ENCODE measurements around the gene RDH5.

The RDH5 gene

DNA sequence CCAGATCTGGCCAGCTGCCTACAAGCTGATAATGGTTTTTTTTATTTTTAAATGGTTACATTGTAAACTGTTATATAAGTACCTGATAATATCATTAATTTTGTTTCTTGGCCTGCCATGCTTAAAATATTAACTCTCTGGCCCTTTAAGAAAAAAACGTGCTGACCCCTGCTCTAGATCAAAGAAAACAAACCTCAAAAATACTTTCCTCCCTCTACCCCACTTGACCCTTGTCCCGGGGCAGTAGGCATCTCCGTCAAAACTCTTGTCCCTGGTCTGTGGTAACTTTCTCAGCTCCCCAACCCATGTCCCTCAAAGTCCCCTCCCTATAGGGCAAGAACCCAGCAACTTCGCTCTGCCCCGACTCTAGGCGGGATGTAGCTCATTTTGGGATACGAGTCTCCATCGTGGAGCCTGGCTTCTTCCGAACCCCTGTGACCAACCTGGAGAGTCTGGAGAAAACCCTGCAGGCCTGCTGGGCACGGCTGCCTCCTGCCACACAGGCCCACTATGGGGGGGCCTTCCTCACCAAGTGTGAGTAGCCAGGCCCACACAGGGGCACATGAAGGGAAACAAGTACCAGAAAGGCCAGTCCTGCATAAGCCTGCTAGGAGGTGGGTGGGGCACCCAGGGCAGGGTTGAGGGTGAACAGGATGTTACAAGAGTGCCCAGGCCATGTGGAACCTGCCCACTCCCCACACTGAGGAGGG lies 3.5 kb downstream of the RDH5 start:
- ChIA-PET CTCF (interaction anchor here (1.1 to 3.5 kb wide), 3 partner anchors 9 to 42 kb away, joined by 3 to 30 read pairs (median 4); a partner anchor contains a TSS), POLR2A (interaction anchor here (1.4 to 1.5 kb wide), 2 partner anchors 12 kb away, joined by 3 read pairs; no protein-coding TSS in a partner anchor)
- TF ChIP-seq SUZ12 (IDR thresholded peaks at IDR 0.05) (no peak), NFRKB (IDR thresholded peaks at IDR 0.05) (no peak), LEF1 (IDR thresholded peaks at IDR 0.05; ENCODE audit: borderline replicate concordance) (no peak), SP1 (IDR thresholded peaks at IDR 0.05) (no peak), HDGF (IDR thresholded peaks at IDR 0.05; ENCODE audit: borderline replicate concordance) (no peak), CTBP1 (IDR thresholded peaks at IDR 0.05; ENCODE audit: borderline replicate concordance) (no peak), ELF4 (IDR thresholded peaks at IDR 0.05) (no peak), ARNT (IDR thresholded peaks at IDR 0.05) (no peak), ZNF384 (IDR thresholded peaks at IDR 0.05) (no peak), FOXK2 (IDR thresholded peaks at IDR 0.05) (no peak)
- TF ChIP-seq, protein P1, sequence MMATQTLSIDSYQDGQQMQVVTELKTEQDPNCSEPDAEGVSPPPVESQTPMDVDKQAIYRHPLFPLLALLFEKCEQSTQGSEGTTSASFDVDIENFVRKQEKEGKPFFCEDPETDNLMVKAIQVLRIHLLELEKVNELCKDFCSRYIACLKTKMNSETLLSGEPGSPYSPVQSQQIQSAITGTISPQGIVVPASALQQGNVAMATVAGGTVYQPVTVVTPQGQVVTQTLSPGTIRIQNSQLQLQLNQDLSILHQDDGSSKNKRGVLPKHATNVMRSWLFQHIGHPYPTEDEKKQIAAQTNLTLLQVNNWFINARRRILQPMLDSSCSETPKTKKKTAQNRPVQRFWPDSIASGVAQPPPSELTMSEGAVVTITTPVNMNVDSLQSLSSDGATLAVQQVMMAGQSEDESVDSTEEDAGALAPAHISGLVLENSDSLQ (IDR thresholded peaks at IDR 0.05): no peak
- no peak for DNase-seq (ENCODE audit: extremely low spot score)

DNA sequence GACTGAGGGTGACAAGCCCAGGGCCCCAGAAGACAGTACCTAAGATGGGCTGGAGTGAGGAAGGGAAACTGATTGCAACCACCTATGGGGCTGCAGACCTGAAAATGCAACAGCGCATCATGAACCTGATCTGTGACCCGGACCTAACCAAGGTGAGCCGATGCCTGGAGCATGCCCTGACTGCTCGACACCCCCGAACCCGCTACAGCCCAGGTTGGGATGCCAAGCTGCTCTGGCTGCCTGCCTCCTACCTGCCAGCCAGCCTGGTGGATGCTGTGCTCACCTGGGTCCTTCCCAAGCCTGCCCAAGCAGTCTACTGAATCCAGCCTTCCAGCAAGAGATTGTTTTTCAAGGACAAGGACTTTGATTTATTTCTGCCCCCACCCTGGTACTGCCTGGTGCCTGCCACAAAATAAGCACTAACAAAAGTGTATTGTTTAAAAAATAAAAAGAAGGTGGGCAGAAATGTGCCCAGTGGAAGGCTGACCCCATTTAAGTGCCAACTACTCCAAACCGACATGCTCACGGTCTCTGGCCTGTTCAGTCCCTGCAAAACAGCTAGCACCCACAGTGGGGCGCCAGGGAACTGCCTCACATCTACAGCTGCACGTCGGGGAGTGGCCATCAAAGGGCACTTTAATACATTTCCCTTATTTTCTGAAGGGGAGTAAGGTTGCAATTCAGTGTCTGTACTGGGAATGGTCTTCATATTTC lies 4.2 kb downstream of the RDH5 start:
- POLR2A ChIA-PET: interaction anchor here (1.0 to 1.4 kb wide), 3 partner anchors 8 to 14 kb away, joined by 3 to 10 read pairs (median 5); partner anchors contain the start of gene BLOC1S1
- DNase-seq (ENCODE audit: extremely low spot score): peak; percentile 65

GRCh38 chr12:55724940-55725309 lies 4.7 kb downstream of the RDH5 start:
- DNase-seq (ENCODE audit: extremely low spot score): no peak
- CTCF ChIA-PET: interaction anchor here (0.6 to 3.5 kb wide), 5 partner anchors 9 to 1083 kb away, joined by 3 to 30 read pairs (median 4); partner anchors contain the start of gene BLOC1S1
- POLR2A ChIA-PET: interaction anchor here (1.0 to 1.4 kb wide), 2 partner anchors 9 to 13 kb away, joined by 5 to 10 read pairs; partner anchors contain the start of gene BLOC1S1
- TF ChIP-seq BHLHE40 (IDR thresholded peaks at IDR 0.05; ENCODE audit: borderline replicate concordance): no peak
- no peak for TF ChIP-seq FOXA1 (IDR thresholded peaks at IDR 0.05)
- TF ChIP-seq NFRKB (IDR thresholded peaks at IDR 0.05): no peak
- no peak for TF ChIP-seq ZNF384 (IDR thresholded peaks at IDR 0.05)
- TF ChIP-seq FOXM1 (IDR thresholded peaks at IDR 0.05; ENCODE audit: borderline replicate concordance): no peak
- no peak for TF ChIP-seq SUZ12 (IDR thresholded peaks at IDR 0.05)
- no peak for TF ChIP-seq L3MBTL2 (conservative IDR thresholded peaks at IDR 0.05)
- no peak for TF ChIP-seq ARNT (IDR thresholded peaks at IDR 0.05)
- no peak for TF ChIP-seq ELF4 (IDR thresholded peaks at IDR 0.05)
- no peak for TF ChIP-seq SP1 (IDR thresholded peaks at IDR 0.05)
- TF ChIP-seq FOXK2 (IDR thresholded peaks at IDR 0.05): no peak
- TF ChIP-seq HDGF (IDR thresholded peaks at IDR 0.05; ENCODE audit: borderline replicate concordance): no peak
- TF ChIP-seq TARDBP (IDR thresholded peaks at IDR 0.05): no peak
- TF ChIP-seq LEF1 (IDR thresholded peaks at IDR 0.05; ENCODE audit: borderline replicate concordance): no peak
- no peak for TF ChIP-seq CTBP1 (IDR thresholded peaks at IDR 0.05; ENCODE audit: borderline replicate concordance)

More for the DNA sequence above, 4.2 kb downstream of the RDH5 start:
- no peak for TF ChIP-seq BHLHE40 (IDR thresholded peaks at IDR 0.05; ENCODE audit: borderline replicate concordance)
- no peak for TF ChIP-seq HDGF (IDR thresholded peaks at IDR 0.05; ENCODE audit: borderline replicate concordance)
- TF ChIP-seq, protein P1 (IDR thresholded peaks at IDR 0.05): no peak
- no peak for TF ChIP-seq CTBP1 (IDR thresholded peaks at IDR 0.05; ENCODE audit: borderline replicate concordance)
- TF ChIP-seq NFRKB (IDR thresholded peaks at IDR 0.05): no peak
- no peak for TF ChIP-seq FOXA1 (IDR thresholded peaks at IDR 0.05)
- TF ChIP-seq FOXM1 (IDR thresholded peaks at IDR 0.05; ENCODE audit: borderline replicate concordance): no peak
- TF ChIP-seq ARNT (IDR thresholded peaks at IDR 0.05): no peak
- no peak for TF ChIP-seq TARDBP (IDR thresholded peaks at IDR 0.05)
- no peak for TF ChIP-seq SP1 (IDR thresholded peaks at IDR 0.05)
- no peak for TF ChIP-seq FOXK2 (IDR thresholded peaks at IDR 0.05)
- CTCF ChIA-PET: interaction anchor here (0.6 to 3.5 kb wide), 6 partner anchors 8 to 1083 kb away, joined by 3 to 30 read pairs (median 4); partner anchors contain the start of gene BLOC1S1

- no peak for TF ChIP-seq FOXK2 (IDR thresholded peaks at IDR 0.05)
- no peak for TF ChIP-seq CTBP1 (IDR thresholded peaks at IDR 0.05; ENCODE audit: borderline replicate concordance)
- TF ChIP-seq ZNF384 (IDR thresholded peaks at IDR 0.05): no peak
- TF ChIP-seq LEF1 (IDR thresholded peaks at IDR 0.05; ENCODE audit: borderline replicate concordance): no peak
- TF ChIP-seq L3MBTL2 (conservative IDR thresholded peaks at IDR 0.05): no peak
- TF ChIP-seq NFRKB (IDR thresholded peaks at IDR 0.05): no peak
- TF ChIP-seq FOXA1 (IDR thresholded peaks at IDR 0.05): no peak
- TF ChIP-seq, protein P1 (IDR thresholded peaks at IDR 0.05): no peak
- TF ChIP-seq BHLHE40 (IDR thresholded peaks at IDR 0.05; ENCODE audit: borderline replicate concordance): no peak
- no peak for TF ChIP-seq FOXM1 (IDR thresholded peaks at IDR 0.05; ENCODE audit: borderline replicate concordance)
- CTCF ChIA-PET: interaction anchor here (0.8 to 3.5 kb wide), 3 partner anchors 9 to 12 kb away, joined by 3 to 30 read pairs (median 10); partner anchors contain the start of gene BLOC1S1
- DNase-seq (ENCODE audit: extremely low spot score): no peak
- POLR2A ChIA-PET: interaction anchor here (1.0 to 1.4 kb wide), 2 partner anchors 10 to 12 kb away, joined by 5 to 10 read pairs; partner anchors contain the start of gene BLOC1S1
These were observed 5.4 kb downstream of the RDH5 start for GRCh38 chr12:55725556-55725955.

DNA sequence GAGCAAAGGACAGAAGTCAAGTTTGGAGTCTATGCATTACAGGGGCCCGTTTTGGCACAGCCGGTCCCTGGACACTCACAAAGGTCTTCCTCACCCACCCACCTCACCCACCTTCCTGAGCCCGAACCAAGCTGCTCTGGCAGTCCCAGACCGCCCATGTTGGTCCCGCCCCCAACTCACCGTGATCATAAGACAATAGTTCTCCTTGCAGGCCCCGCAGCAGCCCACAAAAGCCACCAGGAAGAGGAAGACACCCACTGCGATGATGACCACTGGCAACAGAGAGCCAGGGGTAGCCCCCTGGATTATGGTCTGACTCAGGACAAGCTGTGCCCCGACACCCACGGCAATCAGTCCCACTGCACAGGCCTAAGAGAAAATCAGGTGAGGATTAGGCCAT lies 6.8 kb downstream of the RDH5 start:
- POLR2A ChIA-PET: interaction anchor here (1.0 kb wide), 1 partner anchor 11 kb away, joined by 3 read pairs; the partner anchor contains the start of gene BLOC1S1
- CTCF ChIA-PET: interaction anchor here (0.8 kb wide), 2 partner anchors 10 to 21 kb away, joined by 3 read pairs; no protein-coding TSS in a partner anchor
- no peak for DNase-seq (ENCODE audit: extremely low spot score)
- TF ChIP-seq TARDBP (IDR thresholded peaks at IDR 0.05) (no peak), SUZ12 (IDR thresholded peaks at IDR 0.05) (no peak), CTBP1 (IDR thresholded peaks at IDR 0.05; ENCODE audit: borderline replicate concordance) (no peak), L3MBTL2 (conservative IDR thresholded peaks at IDR 0.05) (no peak), ARNT (IDR thresholded peaks at IDR 0.05) (no peak), FOXM1 (IDR thresholded peaks at IDR 0.05; ENCODE audit: borderline replicate concordance) (no peak), ZNF384 (IDR thresholded peaks at IDR 0.05) (no peak), NFRKB (IDR thresholded peaks at IDR 0.05) (no peak), FOXK2 (IDR thresholded peaks at IDR 0.05) (no peak)

Measured in HEK293T (cell line).